HG02642 (cell line): ENCODE results near the gene CEP89.
"Not testable (repeated sequence)": the region's sequence is repeated elsewhere in the genome, so short reads cannot be mapped to it uniquely, and the experiment has no call there.

Experiments
- ATAC-seq: cut with Tn5 transposase; IDR thresholded peaks from one replicate; pipeline ENCODE4 v1.9.1; 2021; ENCODE audit warnings: mild to moderate bottlenecking; ENCODE audit not compliant: unreplicated experiment, poor library complexity

Gene CEP89

DNA sequence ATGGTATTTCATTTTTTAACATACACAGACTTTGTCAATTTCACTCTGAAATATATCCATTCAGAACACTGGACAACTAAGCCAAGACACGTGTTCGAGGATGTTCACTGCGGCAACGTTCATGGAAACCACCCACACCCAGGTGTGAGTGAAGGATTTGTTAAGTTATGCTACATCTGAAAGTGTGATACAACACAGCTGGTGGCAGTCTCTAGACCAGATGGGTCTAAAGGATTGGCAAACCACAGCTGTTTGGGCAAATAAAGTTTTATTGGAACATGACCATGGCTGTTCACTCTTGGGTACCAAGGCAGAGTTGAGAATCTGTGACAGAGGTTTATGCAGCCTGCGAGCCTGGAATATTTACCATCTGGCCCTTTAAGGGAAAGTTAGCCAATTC lies 114.2 kb downstream of the CEP89 start:
- ATAC-seq = no peak

DNA sequence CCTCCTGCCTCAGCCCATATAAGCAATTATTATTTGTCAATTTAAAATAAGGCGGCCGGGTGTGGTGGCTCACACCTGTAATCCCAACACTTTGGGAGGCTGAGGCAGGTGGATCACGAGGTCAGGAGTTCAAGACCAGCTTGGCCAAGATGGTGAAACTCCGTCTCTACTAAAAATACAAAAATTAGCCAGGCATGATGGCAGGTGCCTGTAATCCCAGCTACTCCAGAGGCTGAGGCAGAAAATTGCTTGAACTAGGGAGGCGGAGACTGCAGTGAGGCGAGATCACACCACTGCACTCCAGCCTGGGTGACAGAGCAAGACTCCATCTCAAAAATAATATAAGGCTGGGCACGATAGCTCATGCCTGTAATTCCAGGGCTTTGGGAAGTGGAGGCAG lies 114.9 kb downstream of the CEP89 start:
- not testable (repeated sequence) for ATAC-seq

DNA sequence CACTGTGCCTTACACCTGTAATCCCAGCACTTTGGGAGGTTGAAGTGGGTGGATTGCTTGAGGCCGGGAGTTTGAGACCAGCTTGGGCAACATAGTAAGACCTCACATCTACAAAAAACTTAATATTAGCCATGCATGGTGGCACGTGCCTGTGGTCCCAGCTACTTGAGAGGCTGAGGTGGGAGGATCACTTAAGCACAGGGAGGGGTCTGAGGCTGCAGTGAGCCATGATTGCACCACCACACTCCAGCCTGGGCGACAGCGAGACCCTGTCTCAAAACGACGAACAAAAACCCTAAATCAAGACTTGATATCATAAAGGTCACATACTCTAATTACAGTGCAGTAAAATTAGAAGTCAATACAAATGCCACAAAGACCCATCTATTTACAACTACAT lies 119.5 kb downstream of the CEP89 start:
- no peak for ATAC-seq

DNA sequence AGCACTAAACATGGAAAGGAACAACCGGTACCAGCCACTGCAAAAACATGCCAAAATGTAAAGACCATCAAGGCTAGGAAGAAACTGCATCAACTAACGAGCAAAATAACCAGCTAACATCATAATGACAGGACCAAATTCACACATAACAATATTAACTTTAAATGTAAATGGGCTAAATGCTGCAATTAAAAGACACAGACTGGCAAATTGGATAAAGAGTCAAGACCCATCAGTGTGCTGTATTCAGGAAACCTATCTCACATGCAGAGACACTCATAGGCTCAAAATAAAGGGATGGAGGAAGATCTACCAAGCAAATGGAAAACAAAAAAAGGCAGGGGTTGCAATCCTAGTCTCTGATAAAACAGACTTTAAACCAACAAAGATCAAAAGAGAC lies 123.7 kb downstream of the CEP89 start:
- not testable (repeated sequence) for ATAC-seq

DNA sequence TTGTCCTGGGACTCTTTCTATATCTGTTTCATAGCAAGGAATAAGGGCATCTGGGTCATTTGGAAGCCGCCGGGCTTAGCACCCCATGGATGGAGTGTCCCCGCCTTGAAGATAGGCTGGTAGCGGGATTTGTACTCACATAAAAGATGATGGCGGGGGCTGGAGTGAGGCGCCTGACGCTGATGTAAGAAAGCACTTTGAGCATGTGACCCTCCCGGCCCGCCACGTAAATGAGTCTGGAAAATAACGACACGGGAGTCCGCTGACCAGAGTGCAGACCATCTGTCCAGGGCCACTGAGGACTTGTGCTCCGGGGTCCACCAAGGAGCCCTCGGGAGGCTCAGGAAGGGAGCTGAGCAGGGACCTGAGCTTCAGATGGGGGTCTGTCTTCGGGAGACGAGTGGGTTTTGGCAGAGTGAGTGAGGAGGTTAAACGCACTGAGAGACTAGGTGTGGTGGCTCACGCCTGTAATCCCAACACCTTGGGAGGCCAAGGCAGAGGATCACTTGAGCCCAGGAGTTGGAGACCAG lies 128.0 kb downstream of the CEP89 start:
- no peak for ATAC-seq

DNA sequence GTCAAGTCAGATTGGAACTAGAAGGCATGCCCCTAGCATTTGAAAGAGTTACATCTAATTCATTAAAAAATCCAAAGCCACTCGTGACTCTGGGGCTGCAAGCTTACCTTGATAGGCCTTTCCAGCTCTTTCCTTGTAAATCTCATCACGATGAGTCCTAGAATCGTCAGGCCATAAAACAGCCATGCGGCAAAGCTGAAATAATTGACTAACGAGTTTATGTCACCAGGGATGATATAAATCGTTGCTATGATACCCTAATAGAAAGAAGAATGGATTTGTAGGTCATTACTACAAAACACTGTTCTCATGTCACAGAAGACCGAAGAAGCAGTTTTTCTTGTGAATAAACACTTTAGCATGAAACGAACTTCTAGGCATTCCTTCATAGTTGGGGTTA lies 129.7 kb downstream of the CEP89 start:
- no peak for ATAC-seq

DNA sequence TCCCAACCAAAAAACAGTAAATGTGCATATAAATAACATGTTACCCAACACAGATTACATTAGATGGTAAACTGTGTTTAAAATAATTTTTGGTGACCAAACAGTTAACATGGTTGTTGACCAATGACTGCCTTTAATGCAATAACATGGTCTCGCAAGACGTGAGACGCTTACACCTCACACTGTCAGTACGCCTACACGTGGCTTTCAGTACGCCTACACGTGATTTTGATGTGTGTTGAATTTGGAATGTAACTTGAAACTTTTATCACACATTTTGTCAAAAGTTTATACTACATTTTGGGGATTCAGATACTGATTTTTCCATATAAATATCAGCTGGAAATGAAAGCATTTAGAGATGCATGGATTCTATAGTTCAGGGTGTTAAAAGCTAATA lies 134.2 kb downstream of the CEP89 start:
- no peak for ATAC-seq

DNA sequence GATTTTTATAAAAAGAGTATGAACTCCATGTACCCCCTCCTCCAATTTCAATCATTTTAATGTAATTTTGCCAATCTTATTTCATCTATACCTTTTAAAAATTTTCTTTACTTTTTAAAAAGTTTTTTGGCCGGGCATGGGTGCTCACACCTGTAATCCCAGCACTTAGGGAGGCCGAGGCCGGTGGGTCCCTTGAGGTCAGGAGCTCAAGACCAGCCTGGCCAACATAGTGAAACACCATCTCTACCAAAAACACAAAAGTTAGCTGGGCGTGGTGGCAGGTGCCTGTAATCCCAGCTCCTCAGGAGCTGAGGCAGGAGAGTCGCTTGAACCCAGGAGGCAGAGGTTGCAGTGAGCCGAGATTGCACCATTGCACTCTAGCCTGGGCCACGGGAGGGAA lies 138.4 kb downstream of the CEP89 start:
- not testable (repeated sequence) for ATAC-seq

DNA sequence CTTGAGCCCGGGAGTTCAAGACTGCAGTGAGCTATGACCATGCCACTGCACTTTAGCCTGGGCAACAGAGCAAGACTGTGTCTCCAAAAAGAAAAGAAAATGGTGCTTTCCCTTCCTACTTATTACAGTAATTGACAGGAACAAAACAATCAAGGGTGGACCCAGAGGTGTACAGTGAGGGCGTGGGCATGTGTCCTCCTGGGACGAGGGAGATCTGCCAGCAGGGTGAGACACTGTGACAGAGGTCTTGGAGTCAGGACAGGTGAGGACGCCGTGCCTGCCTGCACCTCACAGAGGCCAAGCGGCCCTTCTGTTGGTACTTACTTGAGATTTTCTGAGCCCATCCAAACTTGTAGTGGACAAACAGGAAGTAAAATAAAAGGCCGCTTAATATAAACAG lies 138.9 kb downstream of the CEP89 start:
- not testable (repeated sequence) for ATAC-seq

DNA sequence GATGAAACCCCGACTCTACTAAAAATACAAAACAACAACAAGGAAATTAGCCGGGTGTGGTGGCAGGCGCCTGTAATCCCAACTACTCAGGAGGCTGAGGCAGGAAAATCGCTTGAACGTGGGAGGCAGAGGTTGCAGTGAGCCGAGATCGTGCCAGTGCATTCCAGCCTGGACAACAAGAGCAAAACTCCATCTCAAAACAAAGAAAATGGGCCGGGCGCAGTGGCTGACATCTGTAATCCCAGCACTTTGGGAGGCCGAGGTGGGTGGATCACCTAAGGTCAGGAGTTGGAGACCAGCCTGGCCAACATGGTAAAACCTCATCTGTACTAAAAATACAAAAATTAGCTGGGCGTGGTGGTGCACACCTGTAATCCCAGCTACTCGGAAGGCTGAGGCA lies 139.7 kb downstream of the CEP89 start:
- not testable (repeated sequence) for ATAC-seq

DNA sequence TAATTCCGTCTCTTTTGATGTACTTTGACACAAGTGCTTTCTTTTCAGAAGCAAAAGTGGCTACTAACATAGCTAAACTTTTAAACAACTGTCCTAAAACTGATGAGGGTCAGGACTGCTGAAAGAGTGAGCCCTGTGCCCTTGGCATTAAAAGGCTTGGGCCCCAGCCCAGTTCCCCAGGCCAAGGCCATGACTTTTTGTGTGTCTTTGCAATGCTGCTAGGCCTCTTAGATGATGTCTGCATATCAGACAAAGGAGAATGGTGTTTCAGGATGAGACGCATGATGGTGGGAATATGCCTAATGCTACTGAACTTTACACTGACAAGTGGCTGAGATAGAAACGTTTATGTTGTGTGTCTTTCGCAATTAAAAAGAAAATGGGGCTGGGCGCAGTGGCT lies 140.1 kb downstream of the CEP89 start:
- ATAC-seq = no peak

DNA sequence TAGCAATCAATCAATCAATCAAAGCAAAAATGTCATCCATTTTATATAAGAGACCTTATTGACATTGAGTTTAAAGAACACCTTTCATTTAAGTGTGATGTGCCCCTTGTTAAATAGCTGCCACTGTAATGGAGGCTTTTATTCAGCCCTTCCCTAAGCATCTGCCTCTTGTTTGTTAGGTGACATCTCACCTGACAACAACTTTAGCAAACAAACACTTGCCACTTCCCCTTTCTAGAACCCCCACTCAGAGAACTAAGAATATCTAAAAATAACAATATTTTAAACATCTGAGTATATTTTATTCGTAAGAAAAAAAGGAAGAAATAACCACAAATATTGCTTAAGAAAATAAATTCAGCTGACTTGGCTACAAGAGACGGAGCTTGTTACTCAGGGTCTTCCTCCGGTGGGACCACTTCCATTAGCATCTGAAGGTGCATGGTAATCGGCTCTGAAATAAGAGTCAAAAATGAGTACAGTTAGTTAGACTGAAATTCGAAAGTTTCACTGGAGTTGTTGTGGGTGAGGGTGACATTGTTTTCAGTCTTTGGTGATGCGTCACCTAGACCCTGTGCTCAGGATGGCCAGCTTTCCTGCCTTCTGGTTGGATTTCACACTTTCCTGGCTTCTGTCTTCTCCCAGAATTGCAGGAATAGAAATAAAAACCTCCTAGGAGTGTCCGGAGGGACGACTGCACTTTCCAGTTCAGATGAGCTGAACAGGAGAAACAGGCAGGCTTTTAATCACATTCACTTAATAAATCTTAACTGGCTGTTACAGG lies 141.3 kb downstream of the CEP89 start:
- no peak for ATAC-seq

DNA sequence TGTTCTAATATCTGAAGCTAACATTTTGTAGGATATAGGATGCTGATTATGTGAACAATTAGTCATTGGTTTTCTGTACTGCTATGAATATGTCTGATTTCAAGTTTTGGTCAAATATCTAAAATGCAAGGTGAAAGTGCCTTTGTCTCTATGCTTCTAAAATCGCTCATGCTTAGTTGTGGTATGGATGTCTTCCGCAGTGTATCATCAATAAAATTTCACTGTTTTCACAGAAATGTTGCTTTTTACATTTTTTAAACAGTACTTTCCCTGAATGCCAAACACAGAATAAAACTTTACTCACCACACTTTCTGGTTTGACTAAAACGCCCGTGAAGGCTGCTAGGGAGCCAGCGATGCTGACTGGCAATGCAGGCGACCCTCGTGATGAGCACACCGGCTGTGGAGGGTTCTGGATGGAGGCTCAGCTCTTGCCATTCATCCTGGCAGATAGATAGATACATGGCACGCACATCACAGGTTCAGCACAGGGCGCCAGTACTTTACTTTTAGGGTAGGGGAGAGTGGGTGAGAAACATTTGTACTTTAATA lies 142.3 kb downstream of the CEP89 start:
- ATAC-seq = no peak

DNA sequence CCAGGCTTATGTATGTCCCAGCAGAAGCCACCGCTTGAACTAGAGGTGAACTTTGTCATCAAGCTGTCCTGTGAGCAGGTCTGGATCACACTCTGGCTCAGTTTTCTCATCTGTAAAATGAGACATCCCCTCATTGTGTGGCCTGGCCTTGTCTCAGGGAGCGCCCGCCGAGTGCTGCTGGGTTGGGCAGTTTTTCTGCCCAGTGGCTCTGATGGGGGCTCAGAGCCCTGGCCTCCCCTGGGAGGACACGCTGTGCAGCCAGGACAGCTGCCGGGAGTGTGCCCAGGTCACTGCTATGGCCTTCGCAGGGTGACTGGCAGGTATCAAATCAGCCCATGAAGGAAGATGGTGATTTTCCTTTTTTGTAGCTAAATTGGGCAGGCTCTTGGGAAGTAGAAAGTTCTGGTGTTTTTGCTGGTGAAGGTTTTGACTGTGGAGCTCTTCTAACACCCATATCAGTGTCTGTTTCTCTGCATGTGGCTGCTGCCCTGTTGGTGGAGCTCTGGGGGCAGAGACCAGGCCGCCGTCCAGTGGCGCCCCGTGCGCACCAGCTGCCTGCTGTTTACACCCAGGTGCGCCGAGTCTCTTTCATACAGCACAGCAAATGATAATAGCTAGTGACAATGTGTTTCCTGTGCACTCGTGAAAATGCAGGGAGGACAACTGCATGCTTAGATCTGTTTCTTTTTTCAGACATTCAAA lies 143.0 kb downstream of the CEP89 start:
- no peak for ATAC-seq

DNA sequence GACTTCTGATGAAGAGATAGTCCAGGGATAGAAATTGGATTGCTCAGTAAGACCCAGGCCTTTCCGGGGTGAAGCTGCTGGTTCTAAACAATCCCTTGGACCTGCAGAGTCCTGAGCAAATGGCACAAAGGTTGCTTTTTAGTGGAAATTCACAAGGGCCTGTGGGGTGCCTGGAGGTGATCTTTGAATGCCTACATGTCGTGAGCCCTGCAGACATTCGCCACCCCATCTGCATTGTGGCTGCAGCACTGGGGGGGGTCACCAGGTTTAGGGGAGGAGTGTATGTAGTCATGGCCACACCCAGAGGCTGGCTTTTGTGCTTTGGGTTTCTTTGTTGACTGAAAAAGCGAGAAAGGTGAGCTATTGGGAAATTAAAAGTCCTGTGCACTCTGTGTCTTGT lies 143.6 kb downstream of the CEP89 start:
- no peak for ATAC-seq
